ENCODE measurements around the gene ALDH3B1.

ALDH3B1 gene

GRCh38 chr11:68067991-68068390, 57.9 kb downstream of the ALDH3B1 start:
- Histone ChIP-seq H2AFZ (ENCODE audit: low read depth, low read length, severe bottlenecking) (no peak overlapping the region), H3F3A (ENCODE audit: insufficient read depth) (no peaks in the 10 kb centered on the region), H3K36me3 (ENCODE audit: low read length) (0 out of 2 replicates have a peak, but pooled peaks cover 3% of the 10 kb centered on the region), H3K27ac (ENCODE audit: low read depth, low read length) (no peak overlapping the region), H3K79me2 (ENCODE audit: insufficient read depth, low read length) (no peaks in the 10 kb centered on the region), H3K4me3 (ENCODE audit: insufficient read depth, low read length, poor library complexity, severe bottlenecking) (no peak overlapping the region), H3K9ac (ENCODE audit: low read length) (no peak overlapping the region), H3K4me2 (ENCODE audit: low read depth, low read length, poor library complexity, severe bottlenecking) (no peak overlapping the region), H3K9me2 (replicated peaks; ENCODE audit: insufficient read depth, low read length) (no peaks in the 10 kb centered on the region), H3K27me3 (ENCODE audit: low read length) (no peaks in the 10 kb centered on the region), H3K9me3 (ENCODE audit: insufficient read depth, low read length) (no peaks in the 10 kb centered on the region), H4K20me1 (ENCODE audit: low read depth, low read length) (no peaks in the 10 kb centered on the region)
- TF ChIP-seq, protein P1, sequence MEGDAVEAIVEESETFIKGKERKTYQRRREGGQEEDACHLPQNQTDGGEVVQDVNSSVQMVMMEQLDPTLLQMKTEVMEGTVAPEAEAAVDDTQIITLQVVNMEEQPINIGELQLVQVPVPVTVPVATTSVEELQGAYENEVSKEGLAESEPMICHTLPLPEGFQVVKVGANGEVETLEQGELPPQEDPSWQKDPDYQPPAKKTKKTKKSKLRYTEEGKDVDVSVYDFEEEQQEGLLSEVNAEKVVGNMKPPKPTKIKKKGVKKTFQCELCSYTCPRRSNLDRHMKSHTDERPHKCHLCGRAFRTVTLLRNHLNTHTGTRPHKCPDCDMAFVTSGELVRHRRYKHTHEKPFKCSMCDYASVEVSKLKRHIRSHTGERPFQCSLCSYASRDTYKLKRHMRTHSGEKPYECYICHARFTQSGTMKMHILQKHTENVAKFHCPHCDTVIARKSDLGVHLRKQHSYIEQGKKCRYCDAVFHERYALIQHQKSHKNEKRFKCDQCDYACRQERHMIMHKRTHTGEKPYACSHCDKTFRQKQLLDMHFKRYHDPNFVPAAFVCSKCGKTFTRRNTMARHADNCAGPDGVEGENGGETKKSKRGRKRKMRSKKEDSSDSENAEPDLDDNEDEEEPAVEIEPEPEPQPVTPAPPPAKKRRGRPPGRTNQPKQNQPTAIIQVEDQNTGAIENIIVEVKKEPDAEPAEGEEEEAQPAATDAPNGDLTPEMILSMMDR (IDR thresholded peaks at IDR 0.05; ENCODE audit: insufficient read depth, low read length, poor library complexity, severe bottlenecking): no peak
- no peak for TF ChIP-seq EZH2phosphoT487 (conservative IDR thresholded peaks at IDR 0.05; ENCODE audit: low read length)

DNA sequence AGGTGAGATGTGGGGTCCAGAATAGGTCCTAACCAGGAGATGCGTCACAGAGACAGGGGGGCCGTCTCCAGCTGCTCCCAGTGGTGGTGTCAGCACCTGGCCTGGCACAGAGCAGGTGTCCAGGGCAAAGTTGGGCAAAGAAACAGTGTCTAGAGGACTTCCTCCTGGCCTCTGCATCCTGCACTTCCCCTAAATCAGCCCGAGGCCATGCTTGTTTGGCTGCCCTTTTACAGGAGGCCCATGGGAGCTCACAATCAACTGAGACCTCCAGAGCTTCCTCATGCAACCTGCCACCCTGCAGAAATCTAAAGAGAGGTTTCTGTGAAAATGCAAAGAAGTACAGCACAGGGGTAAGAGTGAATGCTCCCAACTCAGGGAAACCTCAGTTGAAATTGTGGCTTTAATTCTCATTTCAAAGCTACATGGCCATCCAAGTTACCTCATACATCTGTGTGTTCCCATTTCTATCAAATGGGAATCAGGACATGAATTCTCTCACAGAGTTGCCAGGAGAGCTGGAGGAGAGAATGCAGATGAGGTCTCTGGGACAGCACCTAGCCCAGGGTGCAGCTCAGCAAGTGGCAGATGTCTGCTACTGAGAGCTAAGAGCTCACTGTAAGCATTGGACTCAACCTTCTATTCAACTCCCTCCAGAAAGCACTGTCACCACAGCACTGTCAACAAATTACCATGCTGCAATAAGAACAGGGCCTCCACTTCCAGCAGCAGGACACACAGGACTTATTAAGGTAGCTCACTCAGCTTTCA, 61.3 kb downstream of the ALDH3B1 start:
- Histone ChIP-seq H4K20me1 (ENCODE audit: low read depth, low read length) (no peaks in the 10 kb centered on the region), H2AFZ (ENCODE audit: low read depth, low read length, severe bottlenecking) (no peak overlapping the region), H3F3A (ENCODE audit: insufficient read depth) (no peaks in the 10 kb centered on the region), H3K27ac (ENCODE audit: low read depth, low read length) (no peak overlapping the region), H3K9ac (ENCODE audit: low read length) (no peak overlapping the region), H3K9me3 (ENCODE audit: insufficient read depth, low read length) (no peaks in the 10 kb centered on the region), H3K36me3 (ENCODE audit: low read length) (no peaks in the 10 kb centered on the region), H3K9me2 (replicated peaks; ENCODE audit: insufficient read depth, low read length) (no peaks in the 10 kb centered on the region), H3K79me2 (ENCODE audit: insufficient read depth, low read length) (no peaks in the 10 kb centered on the region), H3K4me3 (ENCODE audit: insufficient read depth, low read length, poor library complexity, severe bottlenecking) (no peak overlapping the region), H3K4me2 (ENCODE audit: low read depth, low read length, poor library complexity, severe bottlenecking) (no peak overlapping the region), H3K27me3 (ENCODE audit: low read length) (no peaks in the 10 kb centered on the region)
- TF ChIP-seq, protein P1 (IDR thresholded peaks at IDR 0.05; ENCODE audit: insufficient read depth, low read length, poor library complexity, severe bottlenecking): no peak
- TF ChIP-seq EZH2phosphoT487 (conservative IDR thresholded peaks at IDR 0.05; ENCODE audit: low read length): no peak

GRCh38 chr11:68074584-68075352, 64.6 kb downstream of the ALDH3B1 start:
- TF ChIP-seq EZH2phosphoT487 (conservative IDR thresholded peaks at IDR 0.05; ENCODE audit: low read length): no peak
- TF ChIP-seq, protein P1 (IDR thresholded peaks at IDR 0.05; ENCODE audit: insufficient read depth, low read length, poor library complexity, severe bottlenecking): no peak
- Histone ChIP-seq H3F3A (ENCODE audit: insufficient read depth) (no peaks in the 10 kb centered on the region), H3K36me3 (ENCODE audit: low read length) (no peaks in the 10 kb centered on the region), H3K27ac (ENCODE audit: low read depth, low read length) (no peak overlapping the region), H3K4me3 (ENCODE audit: insufficient read depth, low read length, poor library complexity, severe bottlenecking) (no peak overlapping the region), H3K79me2 (ENCODE audit: insufficient read depth, low read length) (no peaks in the 10 kb centered on the region), H4K20me1 (ENCODE audit: low read depth, low read length) (no peaks in the 10 kb centered on the region), H3K9me3 (ENCODE audit: insufficient read depth, low read length) (no peaks in the 10 kb centered on the region), H3K27me3 (ENCODE audit: low read length) (no peaks in the 10 kb centered on the region), H3K9ac (ENCODE audit: low read length) (no peak overlapping the region), H2AFZ (ENCODE audit: low read depth, low read length, severe bottlenecking) (no peak overlapping the region), H3K9me2 (replicated peaks; ENCODE audit: insufficient read depth, low read length) (no peaks in the 10 kb centered on the region), H3K4me2 (ENCODE audit: low read depth, low read length, poor library complexity, severe bottlenecking) (no peak overlapping the region)

Data from SU-DHL-6 (cell line).